ENCODE data around the gene MXD1. TPM values are rescaled to one million over a fixed set of nuclear protein-coding genes. Genes with fewer than 3 reads are reported as not detected.
A peak's percentile ranks its signal among the peaks of the same experiment; 100 is the strongest.

Gene MXD1
- total RNA-seq, 2 donors from 2014 or later = 57.8 to 200 TPM

DNA sequence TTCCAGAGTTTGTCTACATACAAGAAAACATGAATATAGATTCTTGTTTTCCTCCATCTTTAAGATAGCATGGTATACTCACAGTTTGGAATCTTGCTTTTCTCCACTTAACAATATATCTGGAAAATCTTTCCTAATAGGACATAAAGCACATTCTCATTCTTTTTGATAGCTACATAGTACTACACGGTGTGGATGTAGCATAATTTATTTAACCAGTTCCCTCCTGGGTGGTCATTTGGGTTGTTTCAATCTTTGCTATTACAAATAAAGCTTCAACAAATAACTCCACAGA is 19.7 kb downstream of the MXD1 start:
- intact Hi-C loops (cut with DNase I) = no loop called here
- Histone ChIP-seq H3K36me3 (peaks cover 19% of the 10 kb centered on the region), H3K9me3 (no peaks in the 10 kb centered on the region), H3K27ac (peak overlapping the region; percentile 22), H3K4me1 (peaks cover 3% of the 10 kb centered on the region), H3K9ac (ENCODE audit: low read depth in 2 of 2, low read length in 2 of 2) (no peak overlapping the region), H3K4me3 (no peak overlapping the region), H3K27me3 (no peaks in the 10 kb centered on the region)
- TF ChIP-seq, protein P1, sequence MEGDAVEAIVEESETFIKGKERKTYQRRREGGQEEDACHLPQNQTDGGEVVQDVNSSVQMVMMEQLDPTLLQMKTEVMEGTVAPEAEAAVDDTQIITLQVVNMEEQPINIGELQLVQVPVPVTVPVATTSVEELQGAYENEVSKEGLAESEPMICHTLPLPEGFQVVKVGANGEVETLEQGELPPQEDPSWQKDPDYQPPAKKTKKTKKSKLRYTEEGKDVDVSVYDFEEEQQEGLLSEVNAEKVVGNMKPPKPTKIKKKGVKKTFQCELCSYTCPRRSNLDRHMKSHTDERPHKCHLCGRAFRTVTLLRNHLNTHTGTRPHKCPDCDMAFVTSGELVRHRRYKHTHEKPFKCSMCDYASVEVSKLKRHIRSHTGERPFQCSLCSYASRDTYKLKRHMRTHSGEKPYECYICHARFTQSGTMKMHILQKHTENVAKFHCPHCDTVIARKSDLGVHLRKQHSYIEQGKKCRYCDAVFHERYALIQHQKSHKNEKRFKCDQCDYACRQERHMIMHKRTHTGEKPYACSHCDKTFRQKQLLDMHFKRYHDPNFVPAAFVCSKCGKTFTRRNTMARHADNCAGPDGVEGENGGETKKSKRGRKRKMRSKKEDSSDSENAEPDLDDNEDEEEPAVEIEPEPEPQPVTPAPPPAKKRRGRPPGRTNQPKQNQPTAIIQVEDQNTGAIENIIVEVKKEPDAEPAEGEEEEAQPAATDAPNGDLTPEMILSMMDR (IDR thresholded peaks at IDR 0.05) = no peak
- DNase-seq = no peak

DNA sequence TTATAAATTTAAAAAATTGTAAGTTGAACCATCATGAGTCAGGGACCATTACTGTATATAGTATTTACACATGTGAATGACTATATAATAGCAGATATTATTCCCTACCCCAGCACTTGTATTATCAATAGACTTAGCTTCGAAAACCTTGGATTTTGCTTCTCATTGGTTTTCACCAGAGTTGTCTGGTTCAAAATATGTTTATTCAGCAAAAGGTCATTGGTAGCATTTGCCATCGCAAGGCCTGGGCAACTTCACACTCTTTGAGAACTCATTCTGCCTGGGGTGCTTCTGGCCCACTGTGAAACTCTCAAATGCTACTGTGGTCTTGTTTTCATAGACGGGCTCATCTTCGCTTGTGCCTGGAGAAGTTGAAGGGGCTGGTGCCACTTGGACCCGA is 20.1 kb downstream of the MXD1 start:
- intact Hi-C loops (cut with DNase I) = no loop called here
- H3K9ac ChIP-seq (ENCODE audit: low read depth in 2 of 2, low read length in 2 of 2) = no peak overlapping the region
- no peaks in the 10 kb centered on the region for H3K27me3 ChIP-seq
- H3K4me1 ChIP-seq = peaks cover 3% of the 10 kb centered on the region
- DNase-seq = no peak
- H3K27ac ChIP-seq = no peak overlapping the region
- TF ChIP-seq, protein P1 (IDR thresholded peaks at IDR 0.05) = no peak
- H3K36me3 ChIP-seq = peaks cover 19% of the 10 kb centered on the region
- no peaks in the 10 kb centered on the region for H3K9me3 ChIP-seq
- no peak overlapping the region for H3K4me3 ChIP-seq

DNA sequence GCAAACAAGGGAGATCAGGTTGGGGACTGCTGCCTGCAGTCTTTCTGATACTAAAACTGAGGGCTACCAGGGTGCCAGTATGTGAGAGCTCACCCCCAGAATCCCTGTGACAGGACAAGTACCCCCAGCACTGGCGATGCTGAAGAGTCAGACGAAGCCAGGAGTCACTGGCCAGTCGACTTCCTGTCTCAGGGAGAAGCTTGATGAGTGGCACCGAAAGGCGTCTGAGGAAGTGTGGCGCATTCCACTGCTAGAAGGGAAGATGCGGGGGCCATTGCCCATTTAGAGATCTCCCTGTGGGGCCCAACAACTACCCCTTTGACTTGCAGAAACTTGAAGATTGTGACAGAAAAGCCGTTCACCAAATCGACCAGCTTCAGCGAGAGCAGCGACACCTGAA is 22.0 kb downstream of the MXD1 start:
- Histone ChIP-seq H3K4me1 (peaks cover 3% of the 10 kb centered on the region), H3K36me3 (peaks cover 19% of the 10 kb centered on the region), H3K9me3 (no peaks in the 10 kb centered on the region), H3K4me3 (no peak overlapping the region), H3K27me3 (no peaks in the 10 kb centered on the region), H3K9ac (ENCODE audit: low read depth in 2 of 2, low read length in 2 of 2) (no peak overlapping the region), H3K27ac (no peak overlapping the region)
- TF ChIP-seq, protein P1 (IDR thresholded peaks at IDR 0.05) = no peak
- no peak for DNase-seq
- intact Hi-C loops (cut with DNase I) = no loop called here

DNA sequence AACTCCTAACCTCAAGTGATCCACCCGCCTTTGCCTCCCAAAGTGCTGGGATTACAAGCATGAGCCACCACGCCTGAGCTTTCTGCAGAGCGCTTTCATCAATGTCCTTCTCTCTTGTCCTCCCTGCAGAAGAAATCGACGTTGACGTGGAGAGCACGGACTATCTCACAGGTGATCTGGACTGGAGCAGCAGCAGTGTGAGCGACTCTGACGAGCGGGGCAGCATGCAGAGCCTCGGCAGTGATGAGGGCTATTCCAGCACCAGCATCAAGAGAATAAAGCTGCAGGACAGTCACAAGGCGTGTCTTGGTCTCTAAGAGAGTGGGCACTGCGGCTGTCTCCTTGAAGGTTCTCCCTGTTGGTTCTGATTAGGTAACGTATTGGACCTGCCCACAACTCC is 23.1 kb downstream of the MXD1 start:
- H3K9ac ChIP-seq (ENCODE audit: low read depth in 2 of 2, low read length in 2 of 2) = no peak overlapping the region
- TF ChIP-seq, protein P1 (IDR thresholded peaks at IDR 0.05) = no peak
- peaks cover 19% of the 10 kb centered on the region for H3K36me3 ChIP-seq
- H3K4me1 ChIP-seq = peaks cover 3% of the 10 kb centered on the region
- H3K4me3 ChIP-seq = no peak overlapping the region
- no peaks in the 10 kb centered on the region for H3K9me3 ChIP-seq
- H3K27ac ChIP-seq = no peak overlapping the region
- H3K27me3 ChIP-seq = no peaks in the 10 kb centered on the region
- DNase-seq = no peak
- intact Hi-C loops (cut with DNase I) = no loop called here

DNA sequence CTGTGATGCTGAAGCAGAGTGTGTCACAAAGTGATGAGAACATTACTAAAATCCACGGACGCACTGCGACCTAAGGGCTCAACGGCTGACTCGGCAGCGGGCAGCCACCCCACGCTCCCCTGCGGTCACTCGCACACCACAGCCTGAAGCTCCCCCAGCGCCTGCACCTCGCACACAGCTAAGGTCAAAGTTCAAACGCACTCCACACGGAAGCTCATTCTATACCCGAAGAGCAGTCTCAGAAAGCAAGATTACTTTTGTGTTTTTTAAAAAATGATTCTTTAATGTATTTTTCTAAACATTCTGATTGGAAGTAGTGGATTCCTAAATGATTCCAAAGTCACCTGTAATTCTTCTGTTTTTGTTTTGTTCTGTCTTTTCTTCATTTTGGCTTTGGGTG is 24.8 kb downstream of the MXD1 start:
- intact Hi-C loops (cut with DNase I) = no loop called here
- no peaks in the 10 kb centered on the region for H3K27me3 ChIP-seq
- DNase-seq = peak; percentile 45
- no peaks in the 10 kb centered on the region for H3K4me1 ChIP-seq
- no peaks in the 10 kb centered on the region for H3K9me3 ChIP-seq
- H3K9ac ChIP-seq (ENCODE audit: low read depth in 2 of 2, low read length in 2 of 2) = no peak overlapping the region
- H3K4me3 ChIP-seq = no peak overlapping the region
- peaks cover 19% of the 10 kb centered on the region for H3K36me3 ChIP-seq
- TF ChIP-seq, protein P1 (IDR thresholded peaks at IDR 0.05) = no peak
- no peak overlapping the region for H3K27ac ChIP-seq

DNA sequence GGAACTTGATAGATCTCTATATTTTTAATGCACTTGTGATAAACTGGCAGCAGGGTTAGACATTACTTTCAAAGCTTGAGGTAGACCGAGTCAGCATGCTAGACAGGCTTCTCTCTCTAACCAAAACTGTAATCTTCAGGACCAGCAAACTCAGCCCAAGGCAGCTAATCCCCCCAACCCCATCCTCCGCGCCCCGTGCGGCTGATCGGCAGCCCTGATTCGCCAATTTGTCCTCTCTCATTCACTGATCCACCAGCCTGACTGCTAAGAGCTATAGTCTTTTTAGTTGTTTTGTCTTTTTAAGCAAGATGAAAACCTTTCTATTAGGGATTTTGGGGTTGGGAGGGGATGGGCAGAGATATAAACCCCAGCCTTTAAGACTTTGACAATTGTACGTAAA is 25.8 kb downstream of the MXD1 start:
- Histone ChIP-seq H3K36me3 (peaks cover 17% of the 10 kb centered on the region), H3K9me3 (no peaks in the 10 kb centered on the region), H3K27ac (no peak overlapping the region), H3K4me1 (no peaks in the 10 kb centered on the region), H3K4me3 (no peak overlapping the region), H3K9ac (ENCODE audit: low read depth in 2 of 2, low read length in 2 of 2) (no peak overlapping the region), H3K27me3 (no peaks in the 10 kb centered on the region)
- TF ChIP-seq, protein P1 (IDR thresholded peaks at IDR 0.05) = no peak
- DNase-seq = no peak
- intact Hi-C loops (cut with DNase I) = no loop called here
